GF-D8 (cell line): ENCODE measurements around the gene ZNF668.
A peak's percentile ranks its signal among the peaks of the same experiment; 100 is the strongest.
"Not testable (repeated sequence)": the region's sequence is repeated elsewhere in the genome, so short reads cannot be mapped to it uniquely, and the experiment has no call there.

ENCODE experiments used
- DNase-seq: peaks from one replicate; lab custom pipeline; 2025; lab: John Stamatoyannopoulos, UW

ZNF668 gene

DNA sequence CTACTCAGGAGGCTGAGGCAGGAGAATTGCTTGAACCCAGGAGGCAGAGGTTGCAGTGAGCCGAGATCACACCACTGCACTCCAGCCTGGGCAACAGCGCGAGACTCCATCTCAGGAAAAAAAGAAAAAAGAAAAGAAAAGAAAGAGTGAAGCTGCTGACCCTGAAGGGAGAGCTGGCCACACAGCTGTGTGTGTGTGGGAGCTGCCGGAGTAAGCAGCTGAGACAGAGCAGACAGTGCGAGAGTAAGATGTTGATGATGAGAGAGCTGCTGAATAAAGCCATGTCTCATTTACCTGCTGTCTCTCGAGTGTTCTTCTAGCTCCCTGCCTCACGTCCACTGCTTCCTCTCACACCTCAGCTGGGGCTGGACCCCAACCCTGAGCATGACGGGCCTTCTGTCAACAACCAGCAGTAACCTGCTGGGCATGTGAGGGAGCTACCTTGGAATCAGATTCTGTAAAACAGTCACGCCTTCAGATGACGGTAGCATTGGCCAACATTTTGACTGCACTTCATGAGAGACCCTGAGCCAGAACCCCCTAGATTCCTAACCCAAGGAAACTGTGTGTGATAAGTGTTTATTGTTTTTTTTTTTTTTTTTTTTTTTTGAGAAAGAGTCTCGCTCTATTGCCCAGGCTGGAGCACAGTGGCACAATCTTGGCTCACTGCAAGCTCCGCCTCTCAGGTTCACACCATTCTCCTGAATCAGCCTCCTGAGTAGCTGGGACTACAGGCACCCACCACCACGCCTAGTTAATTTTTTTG lies 27.0 kb upstream of the ZNF668 start:
- not testable (repeated sequence) for DNase-seq

DNA sequence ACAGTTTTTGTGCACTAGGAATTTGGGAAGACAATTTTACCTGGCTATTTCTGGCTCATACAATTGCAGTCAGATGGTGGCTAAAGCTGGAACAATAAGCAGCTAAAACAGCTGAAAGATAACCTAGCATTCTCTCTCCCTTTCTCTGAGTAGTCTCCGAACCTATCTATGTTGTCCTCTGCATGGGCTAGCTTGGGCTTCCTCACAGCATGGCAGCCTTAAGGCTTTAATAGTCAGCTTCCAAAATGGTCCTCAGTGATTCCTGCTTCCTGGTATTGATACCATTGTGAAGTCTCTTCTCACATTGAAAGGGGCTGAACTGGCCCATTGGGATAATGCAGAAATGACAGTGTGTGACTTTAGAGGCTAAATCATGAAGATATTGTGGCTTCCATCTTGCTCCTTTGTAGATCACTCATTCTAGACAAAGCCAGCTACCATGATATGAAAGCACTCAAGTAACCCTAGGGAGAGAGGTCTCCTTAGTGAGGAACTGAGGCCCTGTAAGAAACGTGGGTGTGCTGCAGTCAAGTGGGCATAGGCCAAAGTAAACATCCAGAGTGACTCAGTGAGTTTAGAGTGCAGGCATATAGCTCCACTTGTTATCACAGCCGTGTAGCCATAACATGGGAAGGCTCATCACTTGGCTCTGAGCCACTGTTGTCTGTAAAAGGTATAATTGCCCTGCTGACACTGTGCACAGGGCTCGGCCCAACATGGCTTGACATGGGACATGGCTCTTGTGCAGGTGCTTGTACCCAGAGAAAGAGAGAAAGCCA lies 26.0 kb upstream of the ZNF668 start:
- DNase-seq = no peak

DNA sequence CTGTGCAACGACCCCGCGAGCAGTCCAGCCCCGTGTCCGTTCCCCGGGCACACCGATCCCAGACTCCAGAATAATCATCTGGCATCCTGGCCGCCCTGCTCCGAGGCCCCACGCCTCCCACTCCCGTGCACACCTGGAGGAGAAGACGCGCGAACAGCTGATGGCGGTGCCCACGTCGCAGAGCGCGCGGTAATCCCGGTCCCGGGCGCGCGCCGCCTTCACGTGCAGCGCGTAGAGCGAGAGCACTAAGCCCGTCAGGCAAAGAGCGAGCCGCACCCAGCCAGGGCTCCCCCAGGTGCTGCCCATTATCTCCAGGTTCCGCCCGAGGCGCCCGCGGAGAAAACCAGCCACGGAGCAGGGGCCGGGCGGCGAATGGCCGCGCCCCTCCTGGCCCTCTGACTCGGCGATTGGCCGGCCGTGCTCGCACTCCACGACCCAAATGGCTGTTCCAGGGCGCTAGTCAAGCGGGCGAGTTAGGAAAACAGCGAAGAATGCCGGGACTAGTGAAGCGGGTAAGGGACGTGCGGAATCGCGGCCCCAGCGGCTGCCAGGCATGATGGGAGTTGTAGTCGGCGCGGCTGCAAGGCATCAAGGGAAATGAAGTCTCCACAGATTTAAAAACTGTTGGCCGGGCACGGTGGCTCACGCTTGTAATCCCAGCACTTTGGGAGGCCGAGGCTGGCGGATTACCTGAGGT lies 20.5 kb upstream of the ZNF668 start, which contains the start of gene VKORC1:
Gene VKORC1 (minus strand): TSS at position 374 of the 697 bp plus-strand sequence. CDS start 68 bp downstream, at position 306.
- peak; percentile 92 for DNase-seq

DNA sequence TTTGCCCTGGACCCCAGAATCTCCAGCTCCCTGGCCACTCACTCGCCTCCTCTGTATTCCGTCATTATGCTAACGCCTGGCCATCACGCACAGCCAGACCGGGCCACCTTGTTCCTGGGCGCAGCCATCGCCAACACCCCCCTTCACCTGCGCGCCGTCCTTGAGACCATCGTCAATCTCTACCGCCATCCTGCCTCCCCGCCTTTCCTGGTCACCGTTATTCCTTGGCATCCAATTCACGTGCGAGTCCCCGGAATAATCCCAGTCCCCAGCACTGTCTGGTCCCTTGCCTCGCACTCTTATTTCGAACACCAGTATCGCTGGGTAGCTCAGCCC lies 20.0 kb upstream of the ZNF668 start:
- DNase-seq = no peak

DNA sequence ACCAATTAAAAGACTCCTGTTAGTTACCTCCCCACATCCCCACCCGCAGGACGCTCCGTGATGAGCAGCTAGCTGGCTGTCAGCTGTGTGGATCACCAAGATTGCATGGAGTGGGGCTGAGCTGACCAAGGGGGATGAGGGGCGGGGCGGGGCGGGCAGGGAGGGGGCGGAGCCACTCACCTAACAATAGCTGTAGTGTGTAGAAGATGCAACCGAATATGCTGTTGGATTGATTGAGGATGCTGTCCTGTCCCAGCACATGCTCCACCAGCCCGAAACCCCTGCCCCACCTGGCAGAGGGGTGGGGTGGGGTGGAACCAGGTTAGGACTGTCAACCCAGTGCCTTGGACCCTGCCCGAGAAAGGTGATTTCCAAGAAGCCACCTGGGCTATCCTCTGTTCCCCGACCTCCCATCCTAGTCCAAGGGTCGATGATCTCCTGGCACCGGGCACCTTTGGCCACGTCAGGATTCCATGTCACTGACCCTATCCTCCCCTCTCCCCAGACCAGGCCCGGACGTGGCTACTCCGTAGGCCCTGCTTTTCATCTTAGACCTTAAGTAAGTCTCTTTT lies 19.2 kb upstream of the ZNF668 start:
- DNase-seq = no peak

DNA sequence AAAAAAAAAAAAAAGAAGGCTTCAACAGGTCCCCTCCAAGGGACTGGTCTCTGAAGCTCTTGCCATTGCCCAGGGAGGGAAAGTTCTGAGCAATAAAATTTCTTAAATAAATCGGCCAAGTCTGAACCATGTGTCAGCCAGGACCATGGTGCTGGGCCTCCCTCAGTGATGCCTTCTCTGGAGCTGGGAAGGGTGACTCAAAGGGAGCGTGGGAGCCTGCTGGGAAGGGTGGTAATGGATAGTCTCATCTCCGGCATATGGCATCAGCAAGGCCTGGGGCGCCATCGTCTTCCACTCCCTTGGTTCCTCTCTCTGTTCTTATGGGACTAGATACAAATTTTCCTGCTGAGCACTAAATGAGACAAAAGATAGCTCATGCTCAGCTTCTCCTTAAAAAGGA lies 18.3 kb upstream of the ZNF668 start:
- no peak for DNase-seq

DNA sequence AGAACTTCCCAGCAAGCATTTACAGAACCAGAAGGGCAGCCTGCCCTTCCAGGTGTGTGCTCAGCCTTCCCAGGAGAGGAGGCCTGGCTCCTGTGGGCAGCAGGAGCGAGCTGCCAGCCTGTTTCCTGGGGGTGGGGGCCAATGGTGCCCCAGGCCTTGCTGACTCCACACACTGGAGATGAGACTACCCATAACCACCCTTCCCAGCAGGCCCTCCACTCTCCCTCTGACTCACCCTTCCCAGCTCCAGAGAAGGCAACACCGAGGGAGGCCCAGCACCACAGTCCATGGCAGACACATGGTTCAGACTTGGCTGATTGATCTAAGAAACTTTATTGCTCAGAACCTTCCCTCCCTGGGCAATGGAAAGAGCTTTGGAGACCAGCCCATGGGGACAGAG lies 16.5 kb upstream of the ZNF668 start:
- DNase-seq = no peak

DNA sequence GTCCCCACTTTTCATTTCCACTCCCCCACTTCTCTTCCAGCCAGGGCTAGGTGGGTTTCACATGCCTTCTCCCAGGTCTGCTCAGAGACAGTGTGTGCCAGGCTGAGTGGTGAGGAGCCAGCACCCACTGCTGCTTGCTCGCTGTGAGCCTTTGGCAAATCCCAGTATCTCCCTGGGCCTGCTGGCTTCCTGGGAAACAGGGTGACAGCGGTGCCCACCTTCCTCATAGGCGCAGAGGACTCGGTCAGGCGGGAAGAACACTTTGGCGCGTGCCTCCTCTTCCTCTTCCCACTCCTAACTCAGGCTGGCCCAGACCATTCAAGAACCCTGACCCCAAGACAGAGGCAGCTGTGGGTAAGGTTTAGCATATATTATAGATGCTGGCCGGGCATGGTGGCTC lies 15.2 kb upstream of the ZNF668 start:
- no peak for DNase-seq

DNA sequence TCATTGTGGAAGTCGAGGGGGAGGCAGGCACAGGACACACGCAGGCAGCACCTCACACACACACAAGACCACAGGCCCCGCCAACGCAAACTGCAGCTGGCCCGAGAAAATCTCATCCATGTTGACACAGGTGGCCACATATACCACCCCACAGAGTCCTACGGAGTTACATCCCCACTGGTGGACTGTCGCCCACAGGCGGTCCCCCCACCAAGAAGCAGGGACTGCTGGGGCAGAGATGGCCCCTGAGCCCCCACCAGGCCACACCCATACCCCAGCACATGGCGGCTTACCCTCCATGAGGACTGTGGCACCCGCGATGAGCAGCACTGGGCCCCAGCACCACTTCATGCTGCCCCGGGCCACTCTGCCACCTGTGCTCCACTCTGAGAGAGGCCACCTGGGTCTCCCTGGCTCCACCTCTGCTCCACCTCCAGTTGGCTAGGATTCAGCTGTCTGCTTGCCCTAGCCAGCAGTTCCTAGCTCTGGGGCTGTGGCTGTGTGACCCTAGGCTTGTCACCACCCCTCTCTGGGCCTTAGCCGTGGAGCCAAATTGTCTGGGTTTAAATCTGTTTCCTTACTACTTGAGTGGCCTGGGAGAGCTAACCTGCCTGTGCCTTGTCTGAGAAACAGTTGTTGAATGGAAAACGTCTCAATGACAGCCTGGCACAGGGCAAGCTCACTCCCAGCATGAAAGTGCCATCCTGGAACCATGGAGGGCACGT lies 14.6 kb upstream of the ZNF668 start, which contains the start of gene PRSS53:
Gene PRSS53 (minus strand): TSS at position 485 of the 725 bp plus-strand sequence. CDS start 134 bp downstream, at position 351.
- DNase-seq = no peak

DNA sequence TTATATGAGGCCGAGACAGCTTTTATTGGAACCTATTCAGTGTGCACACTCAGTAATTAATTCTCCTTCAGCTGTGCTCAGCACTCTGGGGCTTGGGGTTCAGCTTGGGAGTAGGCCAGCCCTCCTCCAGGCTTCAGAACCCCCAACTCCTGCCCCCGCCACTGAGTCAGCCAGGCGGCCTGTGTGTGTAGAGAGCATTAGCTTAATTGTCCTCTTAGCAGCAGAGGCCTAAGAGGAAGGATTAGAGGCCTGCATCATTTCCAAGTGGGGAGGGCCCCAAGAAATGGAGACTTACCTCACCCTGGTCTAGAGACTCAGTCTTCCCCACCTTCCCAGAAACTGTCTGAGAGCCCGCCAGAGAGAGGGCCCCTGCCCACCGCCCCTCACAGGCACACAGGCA lies 13.9 kb upstream of the ZNF668 start:
- DNase-seq = no peak

DNA sequence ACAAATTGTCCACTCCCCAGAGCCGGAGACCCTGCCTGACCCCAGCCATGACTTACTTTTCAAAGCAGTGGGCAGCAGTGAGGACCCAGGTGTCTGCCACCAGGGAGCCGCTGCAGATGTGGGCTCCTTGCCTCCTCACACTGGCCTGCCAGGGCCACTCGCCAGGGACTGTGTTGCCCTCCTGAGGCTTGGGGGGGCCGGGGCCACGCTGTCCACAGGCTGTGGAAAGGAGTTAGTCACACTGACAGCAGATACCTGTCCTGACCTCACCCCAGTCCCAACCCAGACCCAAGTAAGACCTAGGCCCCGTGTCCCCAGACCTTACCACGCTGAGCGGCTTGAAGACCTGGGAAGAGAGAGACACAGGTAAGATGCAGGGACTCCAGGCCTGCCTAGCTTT lies 13.4 kb upstream of the ZNF668 start:
- no peak for DNase-seq

DNA sequence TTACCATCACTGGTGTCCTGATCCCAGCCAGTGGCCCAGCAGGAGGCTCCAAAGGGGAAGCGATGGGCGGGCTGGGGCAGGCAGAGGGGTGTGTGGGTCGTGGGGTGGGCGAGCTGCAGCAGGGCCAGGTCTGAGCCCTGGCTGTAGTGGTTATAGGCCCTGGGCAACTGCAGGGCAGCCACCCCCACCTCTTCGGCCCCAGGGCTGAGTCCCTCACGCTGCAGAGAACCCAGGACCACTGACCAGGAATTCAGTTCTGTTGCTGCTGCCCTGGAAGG lies 12.5 kb upstream of the ZNF668 start:
- no peak for DNase-seq

DNA sequence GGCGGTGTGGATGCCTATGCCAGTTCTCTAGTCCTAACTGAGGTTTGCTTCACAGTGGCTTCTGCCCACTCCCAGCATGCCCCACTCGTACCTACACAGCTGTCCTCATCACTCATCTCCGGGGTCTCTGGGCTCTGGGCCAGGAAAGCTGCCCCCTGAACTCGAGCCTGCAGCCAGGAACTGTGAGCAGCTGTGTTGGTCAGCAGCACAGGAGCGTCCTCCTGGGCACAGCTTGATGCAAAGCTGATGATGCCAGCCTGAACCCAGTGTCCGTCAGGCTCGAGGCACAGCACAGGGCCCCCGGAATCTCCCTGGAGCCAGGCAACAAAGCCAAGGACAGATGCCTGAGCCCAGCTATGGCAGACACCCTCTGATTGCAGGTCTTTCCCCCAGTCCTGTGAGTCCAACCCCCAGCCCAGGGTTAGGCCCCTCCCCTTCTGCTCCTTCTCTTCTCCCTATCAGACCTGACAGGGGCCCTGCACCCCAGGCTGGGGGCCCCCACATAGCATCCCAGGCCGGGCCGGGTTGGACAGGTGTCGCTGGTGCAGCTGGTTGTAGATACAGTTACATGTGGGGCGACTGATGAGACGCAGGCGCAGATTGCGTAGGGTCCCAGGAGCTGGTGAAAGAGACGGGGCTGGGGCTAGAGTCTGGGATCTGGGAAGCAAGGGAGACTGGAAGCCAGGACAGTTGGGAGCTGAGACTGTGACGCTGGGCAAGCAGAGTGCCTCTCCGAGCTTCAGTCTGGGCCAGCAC lies 12.0 kb upstream of the ZNF668 start:
- no peak for DNase-seq

DNA sequence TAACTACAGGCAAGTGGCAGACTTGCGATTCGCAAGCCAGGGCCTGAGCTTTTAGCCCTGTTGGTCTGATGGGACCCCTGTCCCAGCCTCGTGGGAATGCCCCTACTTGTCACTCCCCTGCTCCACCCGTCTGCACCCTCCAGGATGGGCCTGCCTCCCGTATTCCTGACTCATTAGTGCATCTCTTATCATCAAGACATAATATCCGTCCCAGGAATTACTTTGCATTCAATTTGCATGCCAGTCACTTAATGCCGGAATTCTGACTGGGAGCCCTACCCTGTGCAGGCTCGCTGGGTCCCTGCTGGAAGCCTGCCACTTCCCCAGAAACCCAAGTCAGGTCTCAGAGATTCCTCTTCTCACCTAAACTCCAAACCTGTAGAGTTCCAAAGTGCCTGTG lies 11.4 kb upstream of the ZNF668 start:
- no peak for DNase-seq

DNA sequence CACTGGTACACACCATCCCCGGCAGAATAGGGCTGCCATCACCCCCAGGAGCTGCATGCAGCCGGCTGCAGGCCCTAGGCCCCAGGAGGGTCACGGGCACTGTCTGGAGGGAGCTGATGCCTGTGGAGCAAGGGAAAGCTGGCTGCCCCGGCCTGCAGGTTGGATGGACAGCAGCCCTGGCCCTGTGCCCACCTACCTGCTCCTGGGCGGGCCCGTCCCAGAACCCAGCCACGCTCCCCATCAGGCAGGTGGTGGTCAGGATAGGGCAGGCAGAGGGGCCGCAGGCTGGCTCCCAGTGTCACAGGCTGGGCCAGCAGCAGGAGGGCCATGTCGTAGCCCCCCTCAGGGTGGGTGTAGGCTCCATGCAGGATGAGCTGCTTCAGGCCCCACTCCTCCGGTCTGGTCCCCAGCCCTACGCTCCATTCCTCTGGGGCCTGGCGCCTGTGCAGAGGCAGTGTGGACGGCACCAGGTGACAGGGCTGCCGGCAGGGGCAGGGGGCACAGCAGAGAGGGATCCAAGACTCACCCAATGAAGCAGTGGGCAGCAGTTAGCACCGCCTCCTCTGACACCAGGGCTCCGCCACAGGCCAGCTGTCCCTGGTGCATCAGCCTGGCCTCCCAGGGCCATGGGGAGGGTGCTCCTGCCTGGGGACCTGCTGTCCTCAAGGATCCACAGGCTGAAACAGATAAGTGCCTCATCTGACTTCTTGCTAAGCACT lies 10.7 kb upstream of the ZNF668 start:
- no peak for DNase-seq

DNA sequence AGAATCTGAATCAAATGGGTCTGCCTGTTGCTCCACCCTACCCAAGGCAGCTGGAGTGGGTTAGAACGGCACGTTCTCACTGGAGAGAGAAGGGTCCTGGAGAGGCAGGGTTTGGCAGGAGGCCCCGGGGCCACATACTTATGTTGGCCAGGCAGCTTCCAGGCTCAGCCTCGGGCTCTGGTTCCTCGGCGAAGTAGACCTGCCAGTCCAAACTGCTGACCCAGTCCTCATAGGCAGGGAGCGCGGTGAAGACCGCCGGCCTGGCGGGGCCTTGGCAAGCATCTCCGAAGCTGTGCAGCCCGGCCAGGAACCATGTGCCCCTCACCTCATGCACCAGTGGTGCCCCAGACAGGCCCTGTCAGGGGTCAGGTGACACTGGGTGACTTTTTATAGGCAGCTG lies 9.9 kb upstream of the ZNF668 start:
- DNase-seq = no peak

DNA sequence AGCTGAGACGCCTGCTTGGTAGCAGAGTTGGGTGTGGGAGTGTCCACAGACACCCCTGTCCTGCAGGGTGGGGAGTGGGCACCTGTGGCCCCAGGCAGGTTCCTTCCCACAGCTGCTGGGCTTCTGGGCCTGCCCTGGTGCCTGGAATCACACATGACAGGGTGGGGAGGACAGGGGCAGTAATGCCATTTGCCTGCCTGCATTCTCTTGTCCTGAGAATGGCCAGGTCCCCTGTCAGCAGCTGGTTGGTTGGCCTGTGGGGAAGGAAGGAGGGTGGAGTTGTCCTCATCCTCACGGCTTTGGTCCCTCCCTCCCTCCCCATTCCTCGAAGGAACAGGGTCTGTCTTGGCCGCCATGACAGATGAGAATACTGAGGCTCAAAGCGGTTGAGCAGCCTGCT lies 9.5 kb upstream of the ZNF668 start:
- DNase-seq = no peak

DNA sequence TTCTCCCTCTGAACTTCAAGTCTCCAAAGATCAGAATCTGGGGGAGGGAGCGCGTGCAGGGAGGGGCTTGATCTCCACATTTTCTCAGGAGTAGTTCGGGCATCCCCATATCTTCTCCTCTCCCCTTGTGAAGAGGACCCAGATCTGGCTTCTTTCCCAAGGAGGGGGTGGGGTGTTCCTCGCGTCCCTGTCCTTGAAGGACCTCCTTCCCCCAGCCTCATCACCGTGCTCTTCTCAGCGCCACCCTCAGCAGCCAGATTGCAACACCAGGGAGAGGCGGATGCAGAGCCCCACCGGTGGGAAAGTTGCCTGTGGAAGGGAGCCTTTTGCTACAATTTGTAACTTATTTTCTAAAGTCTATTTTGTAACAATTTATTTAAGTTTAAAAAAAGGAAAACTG lies 9.0 kb upstream of the ZNF668 start:
- no peak for DNase-seq

DNA sequence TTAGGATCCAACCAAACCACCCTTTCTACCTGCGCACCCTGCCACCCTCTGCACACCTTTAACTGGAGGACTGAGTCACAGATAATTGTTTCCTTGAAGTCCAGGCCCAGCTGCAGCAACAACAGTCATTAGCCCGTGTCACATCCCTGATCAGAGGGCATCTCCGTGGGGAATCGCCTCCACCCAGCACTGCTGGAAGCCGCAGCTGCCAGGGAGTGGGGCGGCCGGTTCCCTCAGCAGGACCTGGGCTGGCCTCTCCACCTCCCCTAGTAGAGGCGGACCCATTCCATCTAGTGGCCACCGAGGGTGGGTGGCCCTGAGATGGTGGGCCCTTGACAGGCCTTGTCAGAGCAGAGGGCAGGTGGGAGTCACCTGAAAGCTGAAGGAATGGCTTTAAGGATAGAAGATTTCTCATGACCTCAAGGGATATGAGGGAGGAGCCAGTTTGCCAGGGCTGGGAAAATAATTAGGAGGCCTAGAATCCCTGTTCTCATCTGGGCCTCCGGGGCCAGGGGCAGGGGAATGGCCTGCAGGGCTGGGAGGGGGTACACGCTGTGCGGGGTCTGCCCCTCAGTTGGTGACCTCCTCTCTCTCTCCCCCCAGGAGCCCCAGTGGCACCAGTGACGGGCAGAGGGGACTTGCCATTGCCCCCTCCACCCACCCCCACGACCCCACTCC lies 8.5 kb upstream of the ZNF668 start:
- DNase-seq = no peak
